Esophagus mucosa (tissue), 1 donor: Measurements from ENCODE around the gene MYOC. TPM values are rescaled to one million over a fixed set of nuclear protein-coding genes. Genes with fewer than 3 reads are reported as not detected.
"Not testable (repeated sequence)": the region's sequence is repeated elsewhere in the genome, so short reads cannot be mapped to it uniquely, and the experiment has no call there.

Experiments
- ATAC-seq: fragments of 200-7000 bp; cut with Tn5 transposase; one replicate; pipeline ENCODE4 v1.9.1; 2020
- total RNA-seq: library from RNA; stranded (reverse); gene quantifications from one replicate; pipeline ENCODE4 v1.2.4, GENCODE V29; 2023
- donor health status: DM: yes; HTN: yes; CAD: no.

The MYOC gene
- total RNA-seq, 1 donor from 2014 or later: 0.20 TPM

- not testable (repeated sequence) for ATAC-seq
Measured at GRCh38 chr1:171603042-171603441, 49.4 kb downstream of the MYOC start.

DNA sequence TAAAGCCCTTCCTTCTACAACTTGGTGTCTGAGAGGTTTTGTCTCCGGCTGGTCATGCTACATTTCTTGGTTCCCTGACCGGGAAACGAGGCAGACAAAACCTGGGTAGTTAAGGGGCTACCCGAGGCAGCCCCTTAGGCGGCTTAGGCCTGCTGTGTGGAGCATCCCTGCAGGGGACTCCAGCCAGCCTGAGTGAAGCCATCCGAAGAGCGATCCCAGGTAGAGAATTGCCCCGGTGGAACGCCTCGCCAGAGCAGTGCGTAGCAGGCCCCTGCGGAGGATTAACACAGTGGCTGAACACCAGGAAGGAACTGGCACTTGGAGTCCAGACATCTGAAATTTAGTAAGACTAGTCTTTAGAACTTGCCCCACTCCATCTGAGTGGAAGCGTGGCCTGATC, 51.6 kb downstream of the MYOC start:
- ATAC-seq: no peak

DNA sequence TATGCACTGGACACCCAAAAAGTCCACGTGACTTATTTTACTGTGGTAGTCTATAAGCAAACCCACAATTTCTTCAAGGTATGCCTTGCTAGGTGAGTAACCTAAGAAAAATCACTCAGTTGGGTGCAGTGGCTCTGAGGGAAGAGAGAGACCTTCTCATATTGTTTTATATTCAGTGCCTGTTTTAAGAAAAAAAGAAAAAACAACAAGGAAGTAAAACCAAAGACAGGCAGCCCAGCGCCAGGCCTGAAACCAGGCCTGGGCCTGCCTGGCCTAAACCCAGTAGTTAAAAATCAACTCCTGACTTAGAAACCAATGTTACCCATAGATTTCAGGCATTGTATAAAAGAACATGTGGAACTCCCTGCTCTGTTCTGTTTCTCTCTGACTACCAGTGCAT, 52.2 kb downstream of the MYOC start:
- not testable (repeated sequence) for ATAC-seq

DNA sequence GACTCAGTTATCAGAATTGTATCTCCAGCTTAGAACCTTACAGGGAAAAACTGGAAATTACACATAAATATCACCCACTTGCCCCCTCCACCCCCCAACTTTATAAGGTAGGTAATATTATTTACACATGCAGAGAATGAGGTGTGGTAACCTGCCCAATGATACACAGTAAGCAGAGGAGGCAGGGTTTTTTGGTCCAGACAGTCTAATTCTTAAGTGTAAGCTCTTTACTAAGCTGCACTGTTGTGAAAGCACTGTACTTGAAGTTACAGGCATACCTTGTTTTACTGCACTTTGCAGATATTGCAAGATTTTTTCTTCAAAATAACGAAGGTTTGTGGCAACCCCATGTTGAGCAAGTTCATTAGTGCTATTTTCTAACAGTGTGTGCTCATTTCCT, 55.3 kb downstream of the MYOC start:
- ATAC-seq: no peak

DNA sequence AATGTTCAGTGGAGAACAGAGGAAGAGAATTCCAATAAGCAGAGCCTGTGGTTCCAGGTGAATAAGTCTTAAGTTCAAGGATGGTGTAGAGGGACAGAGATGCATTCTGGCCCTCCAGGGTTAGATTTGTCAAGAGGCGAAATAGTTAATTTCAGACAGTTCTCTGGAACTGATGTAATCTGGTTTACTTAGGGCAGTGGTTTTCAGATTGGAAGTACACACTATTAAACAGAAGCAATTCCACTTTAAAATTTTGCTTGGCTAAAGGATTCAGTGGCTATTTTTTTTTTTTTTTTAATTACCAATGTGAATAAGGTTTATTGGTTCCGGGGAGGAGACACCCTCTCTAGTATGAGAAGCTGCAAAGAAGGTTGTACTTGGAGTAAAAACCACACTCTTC, 55.8 kb downstream of the MYOC start:
- ATAC-seq: no peak

- no peak for ATAC-seq
Measured at GRCh38 chr1:171596119-171596518, 56.4 kb downstream of the MYOC start.

DNA sequence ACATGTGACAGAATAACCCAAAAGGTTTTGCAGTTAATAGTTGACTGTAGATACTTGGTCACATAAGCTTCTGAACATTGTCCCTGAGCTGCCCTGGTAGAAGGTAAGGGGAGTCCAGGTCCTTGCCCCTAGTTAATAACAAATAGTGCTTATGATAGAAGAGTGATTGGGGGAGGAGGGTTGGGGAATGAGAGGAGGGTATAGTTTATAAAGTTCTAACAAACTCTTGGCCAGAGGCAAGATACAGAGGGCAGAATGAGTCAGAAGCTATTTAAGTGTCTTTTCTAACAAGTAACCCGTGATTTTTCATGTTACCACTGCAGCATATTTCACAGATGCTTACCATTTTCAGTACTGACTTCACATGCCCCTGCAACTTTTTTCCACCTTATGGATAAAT, 57.2 kb downstream of the MYOC start:
- ATAC-seq: no peak

DNA sequence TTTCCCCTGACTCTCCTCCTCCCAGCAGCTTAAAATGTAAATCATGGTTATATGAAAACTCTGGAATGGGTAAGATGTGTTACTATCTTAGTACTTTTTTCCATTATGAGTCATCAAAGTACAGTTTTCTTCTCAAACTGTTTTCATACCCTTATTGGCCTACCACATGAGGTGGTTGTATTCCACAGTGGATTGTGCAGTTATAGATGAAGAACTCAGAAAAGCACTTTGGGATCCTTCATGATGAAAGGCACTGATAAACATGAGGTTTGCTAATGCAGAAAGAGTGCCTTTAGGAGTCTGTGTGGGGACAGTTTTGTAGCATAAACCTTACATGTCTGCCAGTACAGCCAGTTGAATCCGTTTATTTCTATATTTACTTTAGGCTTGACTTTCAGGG, 62.5 kb downstream of the MYOC start:
- ATAC-seq: no peak

- ATAC-seq: no peak
Measured at GRCh38 chr1:171588230-171588629, 64.3 kb downstream of the MYOC start.

DNA sequence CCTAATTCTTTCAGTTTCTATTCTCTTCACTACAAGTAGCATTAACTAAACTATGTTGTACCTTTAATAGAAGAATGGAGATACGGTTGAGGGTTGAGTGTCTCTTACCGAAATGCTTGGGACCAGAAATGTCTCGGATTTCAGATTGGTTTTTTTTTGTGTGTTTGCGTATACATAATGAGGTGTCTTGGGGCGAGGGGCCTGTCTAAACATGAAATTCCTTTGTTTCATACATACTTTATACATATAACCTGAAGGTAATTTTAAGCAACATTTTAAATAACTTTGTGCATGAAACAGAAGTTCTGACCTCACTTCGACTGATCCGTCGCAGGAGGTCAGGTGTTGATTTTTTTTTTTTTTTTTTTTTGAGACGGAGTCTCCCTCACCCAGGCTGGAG, 66.8 kb downstream of the MYOC start:
- no peak for ATAC-seq

Other genes with a start within 250 kb of the MYOC start
- gene PRRC2C, start 167.2 kb downstream of the MYOC start, total RNA-seq: 120 TPM
- gene MYOCOS, start 30.4 kb downstream of the MYOC start, total RNA-seq: not detected
- gene VAMP4, start 89.4 kb upstream of the MYOC start, total RNA-seq: 8.6 TPM
- 15.4 TPM for gene METTL13, start 129.0 kb upstream of the MYOC start, total RNA-seq
- gene DNM3, start 188.8 kb upstream of the MYOC start, total RNA-seq: 1.6 TPM